IMR-90 (cell line): ENCODE data around the gene COL23A1. TPM values are rescaled to one million over a fixed set of nuclear protein-coding genes. Genes with fewer than 3 reads are reported as not detected.

Experiments used
- ATAC-seq: fragments of 200-7000 bp; cut with Tn5 transposase; 2 replicates; pipeline ENCODE4 v1.9.1; 2020; ENCODE audit warnings: low read depth, mild to moderate bottlenecking, moderate library complexity
- BruUV-seq: library from RNA; stranded (reverse); fragments of 400-500 nt; replicated peaks from 2 replicates; lab custom pipeline; 2021; lab: Mats Ljungman, UMichigan
- CTCF ChIA-PET: fragments of 300-600 bp; formaldehyde crosslinking; extraction: SDS; loops from one replicate; lab custom pipeline; 2021; ENCODE audit warnings: antibody characterized with exemption; lab: Yijun Ruan, JAX
- POLR2A ChIA-PET: fragments of 300-600 bp; sonication (Branson Sonifier 250); formaldehyde crosslinking; loops from one replicate; lab custom pipeline; 2022; ENCODE audit warnings: antibody characterized with exemption; ENCODE audit not compliant: unreplicated experiment; lab: Charles Lee
- DNase-seq: peaks from one replicate; pipeline ENCODE4 v3.0.0; 2013
- H2AFZ ChIP-seq: replicated peaks from 2 replicates; pipeline ENCODE3; 2013; ENCODE audit warnings: low read length, mild to moderate bottlenecking; ENCODE audit not compliant: poor library complexity
- H2AK5ac ChIP-seq: 2 replicates; pipeline ENCODE4 v1.6.1; 2013; ENCODE audit warnings: low read depth, low read length, inconsistent platforms
- H2AK9ac ChIP-seq: replicated peaks from 2 replicates; pipeline ENCODE3; 2013; ENCODE audit warnings: mild to moderate bottlenecking, low read depth, low read length, moderate library complexity; ENCODE audit not compliant: poor library complexity
- H2BK120ac ChIP-seq: 2 replicates; pipeline ENCODE4 v1.6.1; 2013; ENCODE audit warnings: low read depth, low read length, inconsistent platforms
- H2BK15ac ChIP-seq: 3 replicates; pipeline ENCODE4 v1.6.1; 2013; ENCODE audit warnings: low read depth, low read length, inconsistent platforms
- H2BK20ac ChIP-seq: 2 replicates; pipeline ENCODE4 v1.6.1; 2013; ENCODE audit warnings: low read depth, mild to moderate bottlenecking, inconsistent platforms, low read length, moderate library complexity
- H2BK5ac ChIP-seq: 2 replicates; pipeline ENCODE4 v1.6.1; 2013; ENCODE audit warnings: mild to moderate bottlenecking, low read depth, low read length, inconsistent platforms; ENCODE audit not compliant: poor library complexity, severe bottlenecking
- H3K14ac ChIP-seq: replicated peaks from 2 replicates; pipeline ENCODE4 v1.6.1; 2013; ENCODE audit warnings: low read depth, low read length, inconsistent platforms
- H3K18ac ChIP-seq: 2 replicates; pipeline ENCODE4 v1.6.1; 2013; ENCODE audit warnings: low read depth, low read length, control low read depth
- H3K23ac ChIP-seq: 2 replicates; pipeline ENCODE4 v1.6.1; 2013; ENCODE audit warnings: low read depth, low read length, inconsistent platforms
- H3K27ac ChIP-seq: 2 replicates; pipeline ENCODE4 v1.5.1; 2013; ENCODE audit warnings: mild to moderate bottlenecking, control low read depth, low read length; ENCODE audit not compliant: insufficient read depth
- H3K27me3 ChIP-seq: 2 replicates; pipeline ENCODE4 v1.6.1; 2013; ENCODE audit warnings: low read length; ENCODE audit not compliant: control insufficient read depth, insufficient read depth
- H3K36me3 ChIP-seq: 2 replicates; pipeline ENCODE4 v1.6.1; 2013; ENCODE audit warnings: low read length, mixed read lengths; ENCODE audit not compliant: control insufficient read depth, insufficient read depth
- H3K4ac ChIP-seq: 2 replicates; pipeline ENCODE4 v1.6.1; 2013; ENCODE audit warnings: low read depth, low read length, inconsistent platforms
- H3K4me1 ChIP-seq: 2 replicates; pipeline ENCODE4 v1.6.1; 2013; ENCODE audit warnings: low read length, mixed read lengths; ENCODE audit not compliant: control insufficient read depth, insufficient read depth
- H3K4me2 ChIP-seq: 2 replicates; pipeline ENCODE4 v1.6.1; 2013; ENCODE audit warnings: low read depth, mild to moderate bottlenecking, control low read depth, low read length, moderate library complexity
- H3K4me3 ChIP-seq: 2 replicates; pipeline ENCODE4 v1.5.1; 2013; ENCODE audit warnings: low read depth, mild to moderate bottlenecking, control low read depth, low read length, moderate library complexity; ENCODE audit not compliant: insufficient read depth
- H3K56ac ChIP-seq: 2 replicates; pipeline ENCODE4 v1.6.1; 2013; ENCODE audit warnings: low read length, inconsistent platforms; ENCODE audit not compliant: insufficient read depth; ENCODE audit errors: extremely low read depth
- H3K79me1 ChIP-seq, 2 experiments: 2 replicates each; pipeline ENCODE4 v1.6.1; 2013; ENCODE audit warnings: low read length in 2 of 2, inconsistent platforms in 1 of 2, low read depth in 1 of 2
- H3K9ac ChIP-seq: 2 replicates; pipeline ENCODE4 v1.6.1; 2013; ENCODE audit warnings: low read depth, low read length, control low read depth
- H3K9me1 ChIP-seq: 2 replicates; pipeline ENCODE4 v1.6.1; 2013; ENCODE audit warnings: low read length, inconsistent platforms; ENCODE audit not compliant: insufficient read depth
- H3K9me3 ChIP-seq: 2 replicates; pipeline ENCODE4 v1.6.1; 2013; ENCODE audit warnings: low read length; ENCODE audit not compliant: control insufficient read depth, insufficient read depth
- H4K20me1 ChIP-seq: 2 replicates; pipeline ENCODE4 v1.6.1; 2013; ENCODE audit warnings: low read length, inconsistent platforms; ENCODE audit not compliant: insufficient read depth
- H4K5ac ChIP-seq: 2 replicates; pipeline ENCODE4 v1.6.1; 2013; ENCODE audit warnings: mild to moderate bottlenecking, low read depth, low read length, control low read depth
- H4K8ac ChIP-seq, 2 experiments: 2 replicates each; pipeline ENCODE4 v1.6.1; 2013; ENCODE audit warnings: low read depth in 2 of 2, low read length in 2 of 2, control low read depth in 1 of 2, inconsistent platforms in 1 of 2
- H4K91ac ChIP-seq: 2 replicates; pipeline ENCODE4 v1.6.1; 2013; ENCODE audit warnings: low read depth, low read length, inconsistent platforms; ENCODE audit not compliant: insufficient read depth
- MAFK ChIP-seq: IDR thresholded peaks from 2 replicates; pipeline ENCODE4 v1.6.1; 2012; ENCODE audit warnings: low read depth, low read length, improper control_type of control experiment
- RAD21 ChIP-seq: IDR thresholded peaks from 2 replicates; pipeline ENCODE4 v1.6.1; 2012; ENCODE audit warnings: low read length, improper control_type of control experiment
- SMC3 ChIP-seq: fragments of 150-350 bp; IDR thresholded peaks from 2 replicates; pipeline ENCODE4 v1.6.1; 2016; ENCODE audit warnings: low read depth, mild to moderate bottlenecking, antibody characterized with exemption, low read length, moderate library complexity
- WGBS, 2 experiments: methylation state at CpG; one replicate each; pipeline versions ENCODE4 v1.1.5 to v1.1.7; 2013; ENCODE audit warnings: missing lambda C conversion rate in 2 of 2; ENCODE audit not compliant: insufficient read length in 1 of 2; ENCODE audit errors: extremely low coverage in 2 of 2; 5-methylcytosine and 5-hydroxymethylcytosine counted together
- dilution Hi-C: fragments of 300-500 bp; cut with HindIII; formaldehyde crosslinking; loops from one replicate; pipeline ENCODE4 v1.14.3; 2018; ENCODE audit warnings: low sequenced_read_pairs; ENCODE audit not compliant: unreplicated experiment
- in situ Hi-C: fragments of 300-500 bp; cut with MboI; formaldehyde crosslinking; loops from 3 replicates; pipeline ENCODE4 v1.14.3; 2019; ENCODE audit warnings: low sequenced_read_pairs, inconsistent platforms, mixed read lengths
- intact Hi-C: fragments of 100-400 bp; cut with micrococcal nuclease; formaldehyde crosslinking; loops from 2 replicates; pipeline ENCODE4 v1.10.0; 2022
- polyA plus RNA-seq, 3 experiments: library from polyadenylated mRNA; depleted of rRNA; stranded (reverse); fragments of >200 nt; gene quantifications; 2 replicates each; pipeline ENCODE4 v1.2.3, GENCODE V29; 2012; ENCODE audit warnings: low replicate concordance in 1 of 3
- total RNA-seq: library from RNA; depleted of rRNA; stranded (reverse); fragments of >200 nt; gene quantifications from 2 replicates; pipeline ENCODE4 v1.2.3, GENCODE V29; 2012
- TF ChIP-seq, protein P1 (sequence below): conservative IDR thresholded peaks from 2 replicates; pipeline ENCODE4 v1.5.1; 2012; ENCODE audit warnings: mild to moderate bottlenecking, low read depth, low read length, improper control_type of control experiment

Gene COL23A1
- total and polyA plus RNA-seq, 2 of the 4 experiments (the other 2 are of a cell fraction) = not detected

GRCh38 chr5:178279723-178280438, 310.3 kb downstream of the COL23A1 start:
- ATAC-seq = peak; percentile 97
- intact Hi-C loops (loop anchor here (1.0 to 5.0 kb wide), 3 partner anchors 310 to 1212 kb away; partner anchors contain the start of genes COL23A1 and ZNF354A), dilution Hi-C loops (no loop called here), in situ Hi-C loops (loop anchor here (5.0 to 25.0 kb wide), 2 partner anchors 272 to 1207 kb away; no protein-coding TSS in a partner anchor)
- ChIA-PET CTCF (interaction anchor here (0.7 kb wide), 1 partner anchor 281 kb away, joined by 3 read pairs; no protein-coding TSS in a partner anchor), POLR2A (no interaction called here)
- Histone ChIP-seq H3K4me3 (no peak overlapping the region), H3K9me3 (peaks cover 13% of the 10 kb centered on the region), H3K14ac (no peak overlapping the region), H3K79me1 (no peaks in the 10 kb centered on the region), H2AK9ac (no peak overlapping the region), H2BK5ac (no peak overlapping the region), H2BK120ac (no peak overlapping the region), H3K23ac (no peak overlapping the region), H4K8ac (no peak overlapping the region), H4K20me1 (no peaks in the 10 kb centered on the region), H3K36me3 (no peaks in the 10 kb centered on the region), H3K4me2 (no peak overlapping the region; the same call in 1 of the 2 replicates), H2BK15ac (no peak overlapping the region), H2BK20ac (no peak overlapping the region), H4K5ac (no peak overlapping the region), H3K27ac (no peak overlapping the region), H3K18ac (no peak overlapping the region), H3K9me1 (no peaks in the 10 kb centered on the region), H3K27me3 (no peaks in the 10 kb centered on the region; the same call in 1 of the 2 replicates), H3K56ac (no peak overlapping the region), H2AFZ (peak overlapping the region; percentile 76), H2AK5ac (no peak overlapping the region), H3K4me1 (no peaks in the 10 kb centered on the region), H4K91ac (no peak overlapping the region), H3K9ac (no peak overlapping the region), H3K4ac (no peak overlapping the region)
- WGBS, 2 experiments = 17% methylated on average over 16 of the region's 33 CpGs; no CpG with 5 or more reads in 1 of the 2 experiments
- DNase-seq = peak; percentile 59
- TF ChIP-seq MAFK (no peak), SMC3 (peak; percentile 43; the same call in 1 of the 2 replicates), RAD21 (peak; percentile 70)
- TF ChIP-seq, protein P1, sequence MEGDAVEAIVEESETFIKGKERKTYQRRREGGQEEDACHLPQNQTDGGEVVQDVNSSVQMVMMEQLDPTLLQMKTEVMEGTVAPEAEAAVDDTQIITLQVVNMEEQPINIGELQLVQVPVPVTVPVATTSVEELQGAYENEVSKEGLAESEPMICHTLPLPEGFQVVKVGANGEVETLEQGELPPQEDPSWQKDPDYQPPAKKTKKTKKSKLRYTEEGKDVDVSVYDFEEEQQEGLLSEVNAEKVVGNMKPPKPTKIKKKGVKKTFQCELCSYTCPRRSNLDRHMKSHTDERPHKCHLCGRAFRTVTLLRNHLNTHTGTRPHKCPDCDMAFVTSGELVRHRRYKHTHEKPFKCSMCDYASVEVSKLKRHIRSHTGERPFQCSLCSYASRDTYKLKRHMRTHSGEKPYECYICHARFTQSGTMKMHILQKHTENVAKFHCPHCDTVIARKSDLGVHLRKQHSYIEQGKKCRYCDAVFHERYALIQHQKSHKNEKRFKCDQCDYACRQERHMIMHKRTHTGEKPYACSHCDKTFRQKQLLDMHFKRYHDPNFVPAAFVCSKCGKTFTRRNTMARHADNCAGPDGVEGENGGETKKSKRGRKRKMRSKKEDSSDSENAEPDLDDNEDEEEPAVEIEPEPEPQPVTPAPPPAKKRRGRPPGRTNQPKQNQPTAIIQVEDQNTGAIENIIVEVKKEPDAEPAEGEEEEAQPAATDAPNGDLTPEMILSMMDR = peak; percentile 62
- no TSS peak for BruUV-seq
